Measurements from ENCODE around the gene FAM120A. TPM values are rescaled to one million over a fixed set of nuclear protein-coding genes. Genes with fewer than 3 reads are reported as not detected.

Gene FAM120A
- total and polyA plus RNA-seq, 9 donors: 37.9 to 130 (median 78.9) TPM

DNA sequence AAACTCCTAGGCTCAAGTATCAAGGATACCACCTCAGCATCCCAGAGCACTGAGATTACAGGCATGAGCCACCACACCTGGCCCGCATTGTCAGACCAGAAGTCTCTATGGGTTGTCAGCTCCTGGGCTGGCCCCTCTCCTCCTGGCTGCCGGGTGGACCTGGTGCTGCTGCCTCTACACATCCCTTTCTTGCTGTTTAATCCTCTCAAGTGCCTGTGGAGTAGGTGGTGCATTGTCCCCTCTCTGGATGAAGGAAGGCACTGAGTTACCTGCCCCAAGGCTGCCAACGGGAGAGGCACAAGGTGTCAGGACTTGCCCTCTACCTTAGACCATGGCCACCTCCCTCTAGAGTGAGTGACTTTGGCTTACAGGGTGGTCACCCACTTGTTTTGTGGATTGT, 162.3 kb downstream of the FAM120A start:
- WGBS, 3 donors: 56 to 63% (median 58%) methylated on average over 3 of the region's 3 CpGs
- intact Hi-C loops (cut with DNase I): no loop called here

DNA sequence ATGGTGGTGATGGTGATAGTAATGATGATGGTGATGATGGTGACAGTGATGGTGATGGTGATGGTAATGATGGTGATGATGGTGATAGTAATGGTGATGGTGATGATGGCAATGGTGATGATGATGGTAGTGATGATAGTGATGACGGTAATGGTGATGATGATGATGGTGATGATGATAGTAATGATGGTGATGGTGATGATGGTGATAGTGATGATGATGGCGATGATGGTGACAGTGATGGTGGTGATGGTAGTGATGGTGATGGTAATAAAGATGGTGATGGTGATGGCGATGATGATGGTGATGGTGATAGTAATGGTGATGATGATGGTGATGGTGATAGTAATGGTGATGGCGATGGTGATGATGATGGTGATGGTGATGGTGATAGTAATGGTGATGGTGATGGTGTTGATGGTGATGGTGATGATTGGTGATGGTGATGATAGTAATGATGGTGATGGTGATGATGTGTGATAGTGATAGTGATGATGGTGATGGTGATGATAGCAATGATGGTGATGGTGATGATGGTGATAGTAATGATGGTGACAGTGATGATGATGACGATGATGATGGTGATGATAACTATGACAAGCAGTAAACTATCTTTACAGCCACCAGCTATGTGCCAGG, 163.5 kb downstream of the FAM120A start:
- Histone ChIP-seq H3K4me3 (no peak overlapping the region), H3K4me1 (ENCODE audit: insufficient read depth) (peaks cover 8% of the 10 kb centered on the region)

More for the DNA sequence above, 162.3 kb downstream of the FAM120A start:
- Histone ChIP-seq H3K9me3 (no peaks in the 10 kb centered on the region), H3K4me1 (ENCODE audit: insufficient read depth) (peaks cover 4% of the 10 kb centered on the region), H3K27ac (no peak overlapping the region), H3K27me3 (no peaks in the 10 kb centered on the region), H3K4me3 (no peak overlapping the region), H3K36me3 (no peaks in the 10 kb centered on the region)
- TF ChIP-seq POLR2A (IDR thresholded peaks at IDR 0.05) (no peak), EP300 (IDR thresholded peaks at IDR 0.05) (no peak)
- TF ChIP-seq, protein P1, sequence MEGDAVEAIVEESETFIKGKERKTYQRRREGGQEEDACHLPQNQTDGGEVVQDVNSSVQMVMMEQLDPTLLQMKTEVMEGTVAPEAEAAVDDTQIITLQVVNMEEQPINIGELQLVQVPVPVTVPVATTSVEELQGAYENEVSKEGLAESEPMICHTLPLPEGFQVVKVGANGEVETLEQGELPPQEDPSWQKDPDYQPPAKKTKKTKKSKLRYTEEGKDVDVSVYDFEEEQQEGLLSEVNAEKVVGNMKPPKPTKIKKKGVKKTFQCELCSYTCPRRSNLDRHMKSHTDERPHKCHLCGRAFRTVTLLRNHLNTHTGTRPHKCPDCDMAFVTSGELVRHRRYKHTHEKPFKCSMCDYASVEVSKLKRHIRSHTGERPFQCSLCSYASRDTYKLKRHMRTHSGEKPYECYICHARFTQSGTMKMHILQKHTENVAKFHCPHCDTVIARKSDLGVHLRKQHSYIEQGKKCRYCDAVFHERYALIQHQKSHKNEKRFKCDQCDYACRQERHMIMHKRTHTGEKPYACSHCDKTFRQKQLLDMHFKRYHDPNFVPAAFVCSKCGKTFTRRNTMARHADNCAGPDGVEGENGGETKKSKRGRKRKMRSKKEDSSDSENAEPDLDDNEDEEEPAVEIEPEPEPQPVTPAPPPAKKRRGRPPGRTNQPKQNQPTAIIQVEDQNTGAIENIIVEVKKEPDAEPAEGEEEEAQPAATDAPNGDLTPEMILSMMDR (IDR thresholded peaks at IDR 0.05): no peak
- DNase-seq: peak in 1 of 5 donors; percentile 6

More for the DNA sequence above, 163.5 kb downstream of the FAM120A start:
- H3K36me3 ChIP-seq: no peaks in the 10 kb centered on the region
- TF ChIP-seq, protein P1 (IDR thresholded peaks at IDR 0.05): no peak
- TF ChIP-seq EP300 (IDR thresholded peaks at IDR 0.05) (no peak), POLR2A (IDR thresholded peaks at IDR 0.05) (no peak)
- no peaks in the 10 kb centered on the region for H3K9me3 ChIP-seq
- H3K27me3 ChIP-seq: no peaks in the 10 kb centered on the region
- intact Hi-C loops (cut with DNase I): no loop called here
- WGBS, 3 donors: 86 to 88% (median 87%) methylated on average over 5 of the region's 5 CpGs
- no peak for DNase-seq
- H3K27ac ChIP-seq: no peak overlapping the region

Small RNA genes within 50 kb of the gene (microRNA-seq; reads per million reads assigned to microRNA genes)
- 0 reads per million in 3 donors for gene MIR548AU

Small RNA genes within 50 kb of the gene (small RNA-seq; reads per million reads assigned to genes)
- gene RF00019: not detected

Other genes starting within 250 kb of the FAM120A start
- 10 to 100 TPM; 38.3 to 49.0 (median 40.3) TPM for gene FAM120AOS, start 1.9 kb downstream of the FAM120A start, total RNA-seq
- gene FAM120AOS, start 1.9 kb downstream of the FAM120A start, polyA plus RNA-seq: 10 to 100 TPM; 38.1 to 73.9 TPM
- 10 to 100 TPM; 20.3 to 50.1 (median 40.8) TPM for gene PHF2, start 124.9 kb downstream of the FAM120A start, total RNA-seq
- gene PHF2, start 124.9 kb downstream of the FAM120A start, polyA plus RNA-seq: 10 to 100 TPM; 29.7 to 33.0 TPM